HG03565 (cell line): ENCODE measurements around the gene GRIK1.

ENCODE experiments used
- ATAC-seq: cut with Tn5 transposase; IDR thresholded peaks from one replicate; pipeline ENCODE4 v1.9.1; 2021; ENCODE audit warnings: mild to moderate bottlenecking, moderate library complexity; ENCODE audit not compliant: unreplicated experiment

Gene GRIK1

DNA sequence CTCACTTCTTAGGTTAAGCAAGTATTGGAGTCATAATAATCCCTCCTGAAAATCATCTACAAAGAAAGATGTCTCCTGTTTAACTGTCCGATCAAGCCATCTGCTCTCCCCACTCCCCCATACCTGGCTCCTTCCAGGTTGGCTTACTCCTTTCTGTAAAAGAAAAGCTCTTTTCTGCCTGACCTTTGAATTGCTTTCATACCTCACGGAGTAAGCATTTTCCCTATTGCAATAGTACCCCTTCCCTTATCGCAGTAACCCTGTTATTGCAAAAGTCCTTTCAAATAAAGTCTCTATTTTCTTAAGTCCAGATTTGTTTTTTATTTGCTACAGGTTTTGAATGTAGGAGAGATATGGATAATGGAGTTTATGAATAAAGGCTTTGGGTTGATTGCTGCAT, 150.4 kb downstream of the GRIK1 start:
- no peak for ATAC-seq

DNA sequence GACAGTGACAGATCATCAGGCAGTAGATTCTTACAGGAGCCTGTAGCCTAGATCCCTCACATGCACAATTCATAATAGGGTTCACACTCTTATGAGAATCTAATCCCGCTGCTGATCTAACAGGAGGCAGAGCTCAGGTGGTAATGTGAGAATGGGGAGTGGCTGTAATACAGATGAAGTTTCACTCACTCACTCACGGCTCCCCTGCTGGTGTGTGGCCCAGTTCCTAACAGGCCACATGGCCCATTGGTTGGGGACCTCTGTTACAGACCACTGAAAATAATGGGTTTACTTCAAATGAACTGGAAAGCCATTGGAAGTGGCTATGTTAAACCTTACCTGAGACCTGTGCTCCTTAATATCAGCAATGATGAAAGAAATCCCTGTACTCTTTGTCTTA, 151.0 kb downstream of the GRIK1 start:
- ATAC-seq = no peak

- ATAC-seq = no peak
These were observed 152.4 kb downstream of the GRIK1 start for GRCh38 chr21:29787361-29787909.

GRCh38 chr21:29786496-29787360, 153.1 kb downstream of the GRIK1 start:
- ATAC-seq = no peak

- no peak for ATAC-seq
These were observed 162.6 kb downstream of the GRIK1 start for GRCh38 chr21:29777160-29777559.

GRCh38 chr21:29775462-29775861, 164.3 kb downstream of the GRIK1 start:
- no peak for ATAC-seq

- no peak for ATAC-seq
These were observed 168.2 kb downstream of the GRIK1 start for GRCh38 chr21:29771491-29772066.

- no peak for ATAC-seq
These were observed 176.1 kb downstream of the GRIK1 start for GRCh38 chr21:29763674-29764073.

DNA sequence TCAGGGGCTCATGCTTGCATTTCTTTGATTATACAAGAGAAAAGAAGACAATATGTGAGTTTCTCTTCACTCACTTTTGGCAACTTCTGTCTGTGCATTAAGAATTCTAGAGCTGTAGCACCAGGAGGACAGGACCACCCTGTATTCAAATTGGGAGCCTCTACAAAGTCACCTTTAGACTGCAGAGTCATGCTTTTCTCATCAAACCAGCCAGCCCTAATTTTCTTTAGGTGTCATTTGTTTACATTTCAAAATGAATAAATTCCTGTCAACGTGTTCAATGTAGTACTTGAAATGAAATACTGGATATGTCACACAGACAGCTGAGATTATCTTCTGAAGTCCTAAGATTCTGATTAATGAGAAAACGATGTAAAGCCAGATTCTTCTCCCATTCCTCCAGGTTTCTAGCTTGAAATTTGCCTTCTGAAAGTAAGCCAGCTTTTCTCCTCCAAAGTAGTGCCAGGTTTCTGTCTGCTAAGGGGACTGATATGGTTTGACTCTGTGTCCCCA, 177.2 kb downstream of the GRIK1 start:
- no peak for ATAC-seq

DNA sequence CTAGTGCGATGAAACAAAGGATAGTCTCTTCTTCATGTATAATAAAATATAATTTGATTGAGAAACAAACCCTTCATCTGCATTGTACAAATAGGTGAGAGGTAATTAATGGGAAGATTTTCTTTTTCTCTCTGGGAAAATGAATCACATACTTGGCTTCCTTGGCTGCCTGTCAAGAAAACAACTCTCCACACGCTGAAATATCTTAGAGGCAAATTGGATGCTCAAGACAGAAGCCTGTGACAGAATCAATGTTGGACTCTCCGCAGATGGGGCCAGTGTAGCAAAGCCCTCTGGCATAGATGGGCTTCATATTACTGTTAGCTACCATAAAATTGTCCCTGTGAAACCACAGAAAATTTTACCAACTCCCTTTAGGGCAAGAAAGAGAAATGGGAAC, 186.6 kb downstream of the GRIK1 start:
- ATAC-seq = no peak

GRCh38 chr21:29751473-29752185, 188.2 kb downstream of the GRIK1 start:
- no peak for ATAC-seq

DNA sequence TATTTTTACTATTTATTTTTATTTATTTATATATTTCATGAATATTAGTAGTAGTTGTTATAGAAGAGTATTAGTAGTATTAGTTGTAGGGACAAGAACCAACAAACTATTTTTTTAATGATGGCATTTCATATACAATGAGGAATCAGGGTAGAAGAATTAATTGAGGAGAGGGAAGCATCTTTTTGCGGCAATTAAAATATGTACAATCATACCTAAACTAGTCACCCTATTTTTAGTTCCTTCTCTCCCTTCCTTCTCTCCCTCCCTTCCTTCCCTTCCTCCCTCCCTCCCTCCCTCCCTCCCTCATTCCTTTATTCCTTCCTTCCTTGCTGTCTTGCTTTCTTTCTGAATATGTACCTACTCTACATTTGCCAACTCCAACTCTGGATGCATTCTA, 189.8 kb downstream of the GRIK1 start:
- no peak for ATAC-seq

DNA sequence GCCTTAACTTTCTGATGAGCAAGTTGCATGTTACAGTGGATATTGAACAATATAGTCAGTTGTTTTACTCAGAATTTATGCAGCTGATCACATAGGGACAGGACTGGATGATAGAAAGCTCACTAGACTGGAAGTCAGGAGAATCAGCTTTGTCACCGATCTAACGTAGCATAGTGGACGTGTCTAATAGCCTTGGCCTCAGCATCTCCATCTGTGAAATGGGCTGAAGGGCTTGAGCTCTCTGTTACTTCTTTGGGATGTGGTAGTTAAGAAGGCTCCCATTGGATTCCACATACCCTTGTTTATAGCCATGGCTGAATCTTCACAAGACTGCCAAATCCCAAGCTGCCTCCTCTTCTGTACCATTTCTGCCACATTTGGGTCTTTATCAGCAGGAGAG, 190.6 kb downstream of the GRIK1 start:
- ATAC-seq = no peak

- no peak for ATAC-seq
These were observed 191.2 kb downstream of the GRIK1 start for GRCh38 chr21:29748391-29749167.

DNA sequence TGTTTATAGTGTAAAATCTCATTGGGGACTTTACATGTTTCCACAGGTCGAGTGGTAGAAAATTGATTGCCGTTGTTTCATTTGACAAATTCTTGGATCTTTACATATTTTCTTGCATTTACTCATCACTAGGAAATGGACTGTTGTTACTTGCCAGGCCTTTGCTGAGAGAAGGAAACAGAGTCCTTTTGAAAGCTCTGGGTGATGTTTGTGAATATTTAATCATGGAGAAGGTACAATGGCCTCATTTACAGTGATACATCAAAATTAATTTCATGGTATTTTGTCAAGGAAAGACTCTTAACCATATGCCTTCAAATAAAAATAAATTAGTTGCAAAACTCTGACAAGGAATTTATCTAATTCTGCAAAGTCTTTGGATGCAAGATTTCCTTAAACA, 198.0 kb downstream of the GRIK1 start:
- ATAC-seq = no peak

DNA sequence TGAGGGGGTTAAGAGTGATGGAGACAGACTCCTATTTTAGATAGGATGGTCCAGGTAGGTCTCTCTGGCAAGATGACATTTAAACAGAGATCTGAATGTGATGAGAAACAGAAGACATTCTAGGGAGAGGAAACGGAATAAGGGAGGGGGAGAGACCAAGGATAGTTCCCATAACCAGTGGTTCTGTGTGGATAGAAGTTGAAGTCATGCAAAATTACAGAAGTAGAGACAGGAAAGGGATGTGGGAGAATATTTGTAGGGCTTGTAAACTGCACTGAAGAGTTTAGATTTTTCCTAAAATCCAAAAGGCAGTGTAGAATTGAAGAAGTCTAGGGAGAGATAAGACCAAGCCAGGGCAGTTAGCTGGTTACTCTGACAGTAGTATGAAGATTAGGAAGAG, 200.6 kb downstream of the GRIK1 start:
- ATAC-seq = no peak

GRCh38 chr21:29738730-29739129, 201.1 kb downstream of the GRIK1 start:
- no peak for ATAC-seq

DNA sequence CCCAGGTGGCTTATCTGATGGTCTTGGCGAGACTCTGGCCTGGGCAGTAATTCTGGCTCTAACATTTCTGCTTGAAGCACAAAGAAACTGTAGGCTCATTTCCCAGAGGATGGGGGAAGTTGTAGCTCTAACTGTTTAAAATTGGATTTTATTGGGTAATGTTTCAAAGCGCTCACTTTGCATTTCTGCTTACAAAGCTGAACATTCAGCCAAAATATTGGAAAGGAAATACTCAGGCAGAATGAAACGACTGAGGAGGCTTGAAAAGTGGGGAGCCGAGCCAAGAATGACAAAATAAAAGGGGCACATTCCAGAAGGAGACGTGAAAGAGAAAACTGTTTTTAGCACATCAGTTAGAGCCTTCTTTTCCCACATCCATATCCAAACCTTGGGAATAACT, 202.6 kb downstream of the GRIK1 start:
- no peak for ATAC-seq

- no peak for ATAC-seq
These were observed 209.5 kb downstream of the GRIK1 start for GRCh38 chr21:29730281-29730680.

- ATAC-seq = no peak
These were observed 213.8 kb downstream of the GRIK1 start for GRCh38 chr21:29726044-29726443.
